Aorta (tissue), 5 donors: ENCODE measurements around the gene MKNK1. TPM values are rescaled to one million over a fixed set of nuclear protein-coding genes. Genes with fewer than 3 reads are reported as not detected.
A peak's percentile ranks its signal among the peaks of the same experiment; 100 is the strongest.

ENCODE experiments used
- ATAC-seq: fragments of 200-7000 bp; cut with Tn5 transposase; one replicate; pipeline ENCODE4 v1.9.1; 2022; ENCODE audit warnings: moderate library complexity; ENCODE audit not compliant: low FRiP score
- DNase-seq, 2 donors: peaks; one replicate each; pipeline ENCODE4 v3.0.0-alpha.2; 2020
- H3K27ac ChIP-seq, 2 donors: one replicate each; pipeline ENCODE4 v1.5.1; 2013; ENCODE audit warnings: low read length in 2 of 2, mild to moderate bottlenecking in 2 of 2, moderate library complexity in 2 of 2, control low read depth in 1 of 2, inconsistent platforms in 1 of 2, low read depth in 1 of 2
- H3K27me3 ChIP-seq, 2 donors: one replicate each; pipeline ENCODE4 v1.6.1; 2013; ENCODE audit warnings: control low read depth in 1 of 2, low read length in 1 of 2, mild to moderate bottlenecking in 1 of 2, moderate library complexity in 1 of 2; ENCODE audit not compliant: insufficient read depth in 2 of 2, control insufficient read depth in 1 of 2
- H3K36me3 ChIP-seq, 2 donors: one replicate each; pipeline ENCODE4 v1.6.1; 2013; ENCODE audit warnings: control low read depth in 1 of 2, low read length in 1 of 2, mild to moderate bottlenecking in 1 of 2; ENCODE audit not compliant: insufficient read depth in 2 of 2, control insufficient read depth in 1 of 2
- H3K4me1 ChIP-seq, 2 donors: one replicate each; pipeline ENCODE4 v1.6.1; 2013; ENCODE audit warnings: low read length in 2 of 2, control low read depth in 1 of 2, mild to moderate bottlenecking in 1 of 2, moderate library complexity in 1 of 2; ENCODE audit not compliant: insufficient read depth in 2 of 2, control insufficient read depth in 1 of 2
- H3K4me3 ChIP-seq, 2 donors: one replicate each; pipeline ENCODE4 v1.5.1; 2013; ENCODE audit warnings: low read length in 2 of 2, control low read depth in 1 of 2, mild to moderate bottlenecking in 1 of 2
- H3K9me3 ChIP-seq: one replicate; pipeline ENCODE4 v1.6.1; 2013; ENCODE audit warnings: mild to moderate bottlenecking, low read length; ENCODE audit not compliant: control insufficient read depth
- WGBS, 2 donors: extraction: QIAGEN DNeasy Blood & Tissue Kit; methylation state at CpG; one replicate each; pipeline ENCODE4 v1.1.7; 2013; 5-methylcytosine and 5-hydroxymethylcytosine counted together
- intact Hi-C, 2 donors: fragments of 100-400 bp; cut with DNase I; formaldehyde crosslinking; loops; one replicate each; pipeline versions ENCODE4 v1.14.2 to v1.15.0; 2022
- polyA plus RNA-seq, 2 donors: library from polyadenylated mRNA; stranded (reverse); fragments of 200-250 nt; gene quantifications; one replicate each; pipeline ENCODE4 v1.2.3, GENCODE V29; 2013
- total RNA-seq, 2 donors: library from RNA; stranded (reverse); fragmentation: NEBNext Ultra II Directional; extraction: Animal tissue kit (Norgen Biotek cat#: 25700); gene quantifications; one replicate each; pipeline ENCODE4 v1.2.1, GENCODE V29; 2021
- donor health status: healthy with polysubstance abuse.
- donor health status: Bipolar disorder and iron deficiency.
- donor health status: DM: no; HTN: no; CAD: no.
- donor health status: DM: no; HTN: no; CAD: no.
- donor health status: DM: yes; HTN: yes; CAD: no.

MKNK1 gene
- total and polyA plus RNA-seq, 4 donors, result 25.5 to 111 (median 72.3) TPM

DNA sequence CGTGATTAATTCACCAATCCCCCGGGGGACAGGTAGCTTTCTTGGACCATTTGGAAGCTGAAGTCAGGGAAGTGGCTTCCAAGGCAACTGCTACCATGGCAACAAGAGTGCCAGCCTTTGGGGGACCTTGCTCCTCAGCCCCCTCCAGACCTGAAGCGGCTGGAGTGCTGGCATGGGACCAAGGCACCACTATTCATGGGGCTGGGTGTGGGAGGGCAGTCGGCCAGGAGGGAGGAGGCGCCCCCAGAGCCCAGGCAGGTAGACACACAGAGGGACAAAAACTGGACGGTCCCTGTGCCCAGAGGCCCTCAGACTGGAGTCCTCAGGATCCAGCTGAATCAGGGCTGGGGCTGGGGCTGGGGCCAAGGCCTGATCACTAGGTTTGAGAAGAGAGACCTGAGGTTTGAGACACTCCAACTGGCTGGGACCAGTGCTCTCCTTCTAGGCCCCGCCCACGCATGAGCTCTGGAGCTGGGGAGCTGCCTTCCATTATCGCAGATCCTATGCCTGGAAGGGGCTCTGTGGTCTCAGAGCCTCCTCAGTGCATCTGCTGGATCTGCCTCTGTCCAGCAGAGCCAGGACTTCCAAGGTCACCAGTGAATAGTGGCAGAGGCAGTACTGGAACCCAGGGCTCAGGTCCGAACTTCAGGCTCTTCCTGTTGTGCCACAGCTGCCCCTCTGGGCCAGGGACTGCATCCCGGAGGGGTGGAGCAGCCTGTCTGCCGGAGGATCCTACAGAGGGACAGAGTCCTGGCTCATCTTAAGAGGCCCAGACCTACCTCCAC lies 49.3 kb downstream of the MKNK1 start:
- intact Hi-C loops, result no loop called here
- WGBS, 2 donors, result 74 to 80% methylated on average over 12 of the region's 12 CpGs

DNA sequence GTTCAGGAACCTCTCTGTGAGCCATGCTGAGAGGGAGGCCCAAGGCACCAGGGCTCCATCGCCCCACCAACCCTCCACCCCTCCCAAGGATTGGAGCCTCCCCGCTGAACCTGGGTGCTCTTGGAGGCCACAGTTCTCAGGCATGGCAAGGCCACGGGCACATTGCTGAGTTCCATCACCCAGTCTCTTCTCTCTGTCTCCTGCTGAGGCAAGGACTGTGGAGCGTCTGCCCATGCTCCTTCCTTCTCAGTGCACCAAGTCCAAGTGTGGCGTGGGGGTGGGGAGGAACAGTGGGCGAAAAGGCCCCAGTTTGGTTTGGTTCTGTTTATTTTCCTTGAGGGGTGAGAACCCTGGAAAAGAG lies 49.9 kb downstream of the MKNK1 start:
- DNase-seq, result peak in 1 of 2 donors; percentile 31
- no peak for ATAC-seq
- intact Hi-C loops, result no loop called here
- no peaks in the 10 kb centered on the region for H3K27me3 ChIP-seq
- H3K9me3 ChIP-seq, result no peaks in the 10 kb centered on the region
- 74 to 82% methylated on average over 6 of the region's 6 CpGs for WGBS, 2 donors
- peaks cover 0 to 2% of the 10 kb centered on the region in 2 donors for H3K36me3 ChIP-seq
- H3K4me1 ChIP-seq, result no peaks in the 10 kb centered on the region
- H3K27ac ChIP-seq, result no peak overlapping the region
- no peak overlapping the region for H3K4me3 ChIP-seq

More for the DNA sequence above, 49.3 kb downstream of the MKNK1 start:
- Histone ChIP-seq H3K9me3 (no peaks in the 10 kb centered on the region), H3K27me3 (no peaks in the 10 kb centered on the region), H3K36me3 (peaks cover 0 to 2% of the 10 kb centered on the region in 2 donors), H3K4me1 (no peaks in the 10 kb centered on the region), H3K27ac (no peak overlapping the region), H3K4me3 (no peak overlapping the region)
- ATAC-seq (no peak), DNase-seq (peak in 1 of 2 donors; percentile 72)

DNA sequence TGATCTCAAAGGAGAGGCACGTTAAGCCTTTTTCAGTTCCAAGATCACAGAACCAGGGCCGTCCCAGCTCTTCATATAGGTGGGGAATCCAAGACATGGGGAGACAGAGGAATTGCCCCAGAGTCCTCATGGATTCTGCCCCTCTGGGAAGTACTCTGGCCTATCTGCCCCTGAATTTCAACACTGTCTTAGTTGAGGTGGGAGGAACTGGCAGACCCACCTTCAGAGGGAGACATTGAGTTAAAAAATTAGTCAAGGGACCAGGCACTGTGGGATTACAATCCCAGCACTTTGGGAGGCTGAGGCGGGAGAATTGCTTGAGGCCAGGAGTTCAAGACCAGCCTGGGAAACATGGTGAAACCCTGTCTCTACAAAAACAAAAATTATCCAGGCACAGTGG lies 50.6 kb downstream of the MKNK1 start:
- H3K27me3 ChIP-seq, result no peaks in the 10 kb centered on the region
- DNase-seq, result peak in 1 of 2 donors; percentile 16
- no peak overlapping the region for H3K4me3 ChIP-seq
- 91 to 93% methylated on average over 3 of the region's 3 CpGs for WGBS, 2 donors
- H3K27ac ChIP-seq, result no peak overlapping the region
- no peaks in the 10 kb centered on the region for H3K9me3 ChIP-seq
- ATAC-seq, result no peak
- no peaks in the 10 kb centered on the region for H3K4me1 ChIP-seq
- intact Hi-C loops, result no loop called here
- H3K36me3 ChIP-seq, result peaks cover 0 to under 1% of the 10 kb centered on the region in 2 donors

- intact Hi-C loops, result no loop called here
- ATAC-seq, result no peak
- Histone ChIP-seq H3K27me3 (no peaks in the 10 kb centered on the region), H3K9me3 (no peaks in the 10 kb centered on the region), H3K4me1 (no peaks in the 10 kb centered on the region), H3K4me3 (no peak overlapping the region), H3K36me3 (no peaks in the 10 kb centered on the region), H3K27ac (no peak overlapping the region)
- DNase-seq, result peak in 1 of 2 donors; percentile 64
- WGBS, 2 donors, result 92 to 94% methylated on average over 10 of the region's 10 CpGs
Measured at GRCh38 chr1:46552357-46553237, 51.5 kb downstream of the MKNK1 start.

GRCh38 chr1:46551597-46552095 lies 52.4 kb downstream of the MKNK1 start, which contains the start of gene KNCN:
TSS of gene KNCN (minus strand) at chr1:46551647. CDS start at chr1:46551215, 432 bp downstream.
- intact Hi-C loops, result no loop called here
- ATAC-seq, result no peak
- H3K4me1 ChIP-seq, result no peaks in the 10 kb centered on the region
- no peaks in the 10 kb centered on the region for H3K36me3 ChIP-seq
- WGBS, 2 donors, result 71 to 78% methylated on average over 6 of the region's 6 CpGs
- H3K27me3 ChIP-seq, result no peaks in the 10 kb centered on the region
- H3K4me3 ChIP-seq, result no peak within 1 kb of the TSS
- H3K27ac ChIP-seq, result no peak within 1 kb of the TSS
- no peaks in the 10 kb centered on the region for H3K9me3 ChIP-seq
- peak in 1 of 2 donors; percentile 70 for DNase-seq

DNA sequence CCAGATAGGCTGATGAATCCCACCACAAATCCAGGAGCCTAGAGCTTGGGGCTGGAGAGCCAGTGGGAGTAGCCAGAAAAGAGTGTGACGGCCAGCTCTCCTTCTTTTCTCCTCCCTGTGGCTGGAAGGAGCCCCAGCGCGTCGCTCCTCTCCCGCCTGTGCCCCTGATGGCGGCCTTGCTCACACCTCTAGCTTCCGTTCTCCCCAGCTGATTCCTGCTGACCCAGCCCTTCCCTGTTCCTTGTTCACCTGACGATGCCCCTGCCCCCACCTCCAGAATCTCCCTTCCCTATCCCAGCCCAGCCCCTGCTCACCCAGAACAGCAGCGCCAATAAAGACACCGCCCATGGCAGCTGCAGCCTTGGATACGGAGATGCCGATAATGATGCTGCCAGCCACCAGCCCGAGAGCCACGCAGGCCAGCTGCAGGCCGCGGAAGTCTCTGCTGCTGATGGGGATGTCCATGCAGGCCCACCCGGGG lies 53.3 kb downstream of the MKNK1 start:
- DNase-seq (peak in 1 of 2 donors; percentile 68), ATAC-seq (no peak)
- Histone ChIP-seq H3K27ac (no peak overlapping the region), H3K4me3 (no peak overlapping the region), H3K36me3 (no peaks in the 10 kb centered on the region), H3K4me1 (no peaks in the 10 kb centered on the region), H3K27me3 (no peaks in the 10 kb centered on the region), H3K9me3 (no peaks in the 10 kb centered on the region)
- intact Hi-C loops, result no loop called here
- WGBS, 2 donors, result 67 to 75% methylated on average over 17 of the region's 17 CpGs

DNA sequence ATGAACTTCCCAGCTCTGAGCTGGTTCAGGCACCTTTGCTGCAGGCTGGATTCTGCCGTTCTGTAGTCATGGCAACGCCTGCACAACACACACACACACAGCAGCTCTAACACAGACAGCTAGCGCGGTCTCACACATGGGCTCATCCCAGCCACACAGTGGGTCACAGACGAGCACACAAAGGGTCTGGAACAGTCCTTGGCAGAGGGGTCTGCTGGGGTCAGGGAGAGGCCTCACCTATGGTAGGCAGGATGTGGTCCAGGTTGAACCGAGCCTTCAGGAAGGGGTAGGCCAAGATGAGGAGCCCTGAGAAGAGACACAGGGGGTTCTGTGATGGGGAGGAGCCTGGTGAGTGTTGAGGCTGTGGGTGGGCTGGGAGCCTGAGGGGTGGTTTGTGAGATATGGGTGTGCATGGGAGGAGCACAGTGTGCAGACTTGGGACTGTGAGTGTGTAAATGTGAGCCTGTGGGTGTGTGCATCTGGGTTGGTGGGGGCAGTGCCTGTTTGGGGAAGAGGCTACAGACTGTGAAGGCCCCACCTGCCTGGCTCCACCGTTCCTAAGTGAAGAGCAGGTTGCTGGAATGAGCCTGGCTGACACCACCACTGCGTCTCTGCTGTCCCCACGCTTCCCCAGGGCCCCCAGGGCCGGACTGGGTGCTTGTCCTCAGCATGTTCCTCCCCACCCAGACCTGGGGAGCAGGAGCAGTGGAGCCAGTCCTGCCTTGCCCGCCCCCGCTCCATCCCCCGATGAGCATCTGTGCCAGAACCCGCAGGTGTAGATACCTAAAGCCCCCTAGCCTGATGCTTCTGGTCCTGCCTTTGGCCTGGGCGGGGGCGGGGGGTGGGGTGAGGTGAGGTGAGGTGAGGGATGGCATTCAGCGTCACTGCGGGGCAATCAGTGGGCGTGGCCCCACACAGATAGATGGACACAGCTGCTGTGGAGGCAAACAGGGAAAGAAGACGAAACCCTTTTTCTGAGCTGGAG lies 54.1 kb downstream of the MKNK1 start:
- peak in 1 of 2 donors; percentile 74 for DNase-seq
- H3K9me3 ChIP-seq, result no peaks in the 10 kb centered on the region
- H3K4me3 ChIP-seq, result no peak overlapping the region
- ATAC-seq, result no peak
- no peaks in the 10 kb centered on the region for H3K4me1 ChIP-seq
- WGBS, 2 donors, result 60 to 63% methylated on average over 20 of the region's 20 CpGs
- intact Hi-C loops, result no loop called here
- H3K27me3 ChIP-seq, result no peaks in the 10 kb centered on the region
- no peaks in the 10 kb centered on the region for H3K36me3 ChIP-seq
- H3K27ac ChIP-seq, result no peak overlapping the region
